ENCODE results near the gene OTULINL.

The OTULINL gene

GRCh38 chr5:14557203-14557770 lies 24.3 kb upstream of the OTULINL start:
- Histone ChIP-seq H3K9ac (ENCODE audit: low read depth in 1 of 2, low read length in 2 of 2) (no peak overlapping the region), H3K36me3 (ENCODE audit: control insufficient read depth in 1 of 2, insufficient read depth in 2 of 2, low read length in 2 of 2) (no peaks in the 10 kb centered on the region), H3K27ac (ENCODE audit: low read depth, low read length) (no peak overlapping the region), H3K4me1 (ENCODE audit: control insufficient read depth in 1 of 2, insufficient read depth in 2 of 2, low read length in 2 of 2) (peaks cover 27 to 31% of the 10 kb centered on the region in 2 donors), H3K9me3 (ENCODE audit: control insufficient read depth in 1 of 2, low read length in 2 of 2) (no peaks in the 10 kb centered on the region), H3K4me3 (ENCODE audit: low read depth in 1 of 2, low read length in 2 of 2) (peak overlapping the region in 1 of 2 donors; percentile 14), H3K27me3 (ENCODE audit: control insufficient read depth in 1 of 2, insufficient read depth in 2 of 2, low read length in 2 of 2) (no peaks in the 10 kb centered on the region)

GRCh38 chr5:14557791-14558415 lies 23.7 kb upstream of the OTULINL start:
- Histone ChIP-seq H3K27ac (ENCODE audit: low read depth, low read length) (no peak overlapping the region), H3K9ac (ENCODE audit: low read depth in 1 of 2, low read length in 2 of 2) (no peak overlapping the region), H3K4me1 (ENCODE audit: control insufficient read depth in 1 of 2, insufficient read depth in 2 of 2, low read length in 2 of 2) (peaks cover 27 to 31% of the 10 kb centered on the region in 2 donors), H3K9me3 (ENCODE audit: control insufficient read depth in 1 of 2, low read length in 2 of 2) (no peaks in the 10 kb centered on the region), H3K4me3 (ENCODE audit: low read depth in 1 of 2, low read length in 2 of 2) (peak overlapping the region in 1 of 2 donors; percentile 48), H3K36me3 (ENCODE audit: control insufficient read depth in 1 of 2, insufficient read depth in 2 of 2, low read length in 2 of 2) (no peaks in the 10 kb centered on the region), H3K27me3 (ENCODE audit: control insufficient read depth in 1 of 2, insufficient read depth in 2 of 2, low read length in 2 of 2) (no peaks in the 10 kb centered on the region)

DNA sequence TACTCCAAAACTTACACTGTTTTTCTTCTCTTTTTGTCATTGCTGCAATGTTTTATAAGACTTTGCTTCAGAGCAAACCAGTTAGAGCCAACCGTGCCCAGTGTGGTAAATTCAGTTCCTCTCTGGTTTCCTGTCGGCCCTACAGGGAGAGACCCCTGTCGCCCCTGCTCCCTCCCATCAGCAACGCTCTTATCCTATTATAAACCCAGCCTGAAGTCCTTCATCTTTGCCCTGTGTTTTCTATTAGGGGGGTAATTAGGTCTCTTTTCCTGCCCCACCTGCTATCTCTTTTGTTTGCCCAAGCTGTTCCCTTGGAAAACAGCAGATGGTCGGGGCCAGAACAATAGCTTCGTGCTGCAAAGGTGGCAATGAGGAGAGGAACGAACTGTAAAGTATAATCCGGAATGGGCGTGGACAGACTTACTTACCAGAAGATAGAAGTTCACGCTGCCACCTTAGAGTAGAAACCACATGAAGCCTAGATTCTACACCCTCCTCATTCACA lies 21.4 kb upstream of the OTULINL start:
- H3K9ac ChIP-seq (ENCODE audit: low read depth in 1 of 2, low read length in 2 of 2), result no peak overlapping the region
- peaks cover 25 to 27% of the 10 kb centered on the region in 2 donors for H3K4me1 ChIP-seq (ENCODE audit: control insufficient read depth in 1 of 2, insufficient read depth in 2 of 2, low read length in 2 of 2)
- H3K4me3 ChIP-seq (ENCODE audit: low read depth in 1 of 2, low read length in 2 of 2), result peak overlapping the region in 1 of 2 donors; percentile 9
- no peak overlapping the region for H3K27ac ChIP-seq (ENCODE audit: low read depth, low read length)
- H3K36me3 ChIP-seq (ENCODE audit: control insufficient read depth in 1 of 2, insufficient read depth in 2 of 2, low read length in 2 of 2), result no peaks in the 10 kb centered on the region
- no peaks in the 10 kb centered on the region for H3K9me3 ChIP-seq (ENCODE audit: control insufficient read depth in 1 of 2, low read length in 2 of 2)
- H3K27me3 ChIP-seq (ENCODE audit: control insufficient read depth in 1 of 2, insufficient read depth in 2 of 2, low read length in 2 of 2), result no peaks in the 10 kb centered on the region

DNA sequence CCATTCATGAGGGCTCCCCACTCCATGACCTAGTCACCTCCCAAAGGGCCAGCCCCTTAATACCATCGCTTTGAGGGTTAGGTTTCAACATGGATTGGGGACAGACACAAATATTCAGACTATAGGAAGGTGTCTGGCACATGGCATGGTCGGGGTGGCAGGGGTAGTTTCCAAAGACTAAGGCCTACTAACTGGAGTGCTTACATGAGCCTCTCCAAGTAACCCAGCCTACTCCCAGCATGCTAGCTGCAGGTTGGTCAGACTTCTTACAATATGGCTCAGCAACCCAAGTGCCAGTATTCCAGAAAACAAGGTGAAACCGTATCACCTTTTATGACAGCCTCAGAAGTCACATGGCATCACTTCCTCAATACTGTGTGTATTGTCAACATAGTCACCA lies 19.9 kb upstream of the OTULINL start:
- no peak overlapping the region for H3K27ac ChIP-seq (ENCODE audit: low read depth, low read length)
- peaks cover 23 to 24% of the 10 kb centered on the region in 2 donors for H3K4me1 ChIP-seq (ENCODE audit: control insufficient read depth in 1 of 2, insufficient read depth in 2 of 2, low read length in 2 of 2)
- no peak overlapping the region for H3K9ac ChIP-seq (ENCODE audit: low read depth in 1 of 2, low read length in 2 of 2)
- no peak overlapping the region for H3K4me3 ChIP-seq (ENCODE audit: low read depth in 1 of 2, low read length in 2 of 2)
- H3K36me3 ChIP-seq (ENCODE audit: control insufficient read depth in 1 of 2, insufficient read depth in 2 of 2, low read length in 2 of 2), result no peaks in the 10 kb centered on the region
- no peaks in the 10 kb centered on the region for H3K9me3 ChIP-seq (ENCODE audit: control insufficient read depth in 1 of 2, low read length in 2 of 2)
- H3K27me3 ChIP-seq (ENCODE audit: control insufficient read depth in 1 of 2, insufficient read depth in 2 of 2, low read length in 2 of 2), result no peaks in the 10 kb centered on the region

- H3K4me1 ChIP-seq (ENCODE audit: control insufficient read depth in 1 of 2, insufficient read depth in 2 of 2, low read length in 2 of 2), result no peaks in the 10 kb centered on the region
- no peaks in the 10 kb centered on the region for H3K27me3 ChIP-seq (ENCODE audit: control insufficient read depth in 1 of 2, insufficient read depth in 2 of 2, low read length in 2 of 2)
- H3K4me3 ChIP-seq (ENCODE audit: low read depth in 1 of 2, low read length in 2 of 2), result no peak overlapping the region
- H3K9me3 ChIP-seq (ENCODE audit: control insufficient read depth in 1 of 2, low read length in 2 of 2), result peaks cover 0 to 2% of the 10 kb centered on the region in 2 donors
- no peak overlapping the region for H3K27ac ChIP-seq (ENCODE audit: low read depth, low read length)
- H3K36me3 ChIP-seq (ENCODE audit: control insufficient read depth in 1 of 2, insufficient read depth in 2 of 2, low read length in 2 of 2), result no peaks in the 10 kb centered on the region
- H3K9ac ChIP-seq (ENCODE audit: low read depth in 1 of 2, low read length in 2 of 2), result no peak overlapping the region
These were observed 13.3 kb upstream of the OTULINL start for GRCh38 chr5:14568333-14568732.

DNA sequence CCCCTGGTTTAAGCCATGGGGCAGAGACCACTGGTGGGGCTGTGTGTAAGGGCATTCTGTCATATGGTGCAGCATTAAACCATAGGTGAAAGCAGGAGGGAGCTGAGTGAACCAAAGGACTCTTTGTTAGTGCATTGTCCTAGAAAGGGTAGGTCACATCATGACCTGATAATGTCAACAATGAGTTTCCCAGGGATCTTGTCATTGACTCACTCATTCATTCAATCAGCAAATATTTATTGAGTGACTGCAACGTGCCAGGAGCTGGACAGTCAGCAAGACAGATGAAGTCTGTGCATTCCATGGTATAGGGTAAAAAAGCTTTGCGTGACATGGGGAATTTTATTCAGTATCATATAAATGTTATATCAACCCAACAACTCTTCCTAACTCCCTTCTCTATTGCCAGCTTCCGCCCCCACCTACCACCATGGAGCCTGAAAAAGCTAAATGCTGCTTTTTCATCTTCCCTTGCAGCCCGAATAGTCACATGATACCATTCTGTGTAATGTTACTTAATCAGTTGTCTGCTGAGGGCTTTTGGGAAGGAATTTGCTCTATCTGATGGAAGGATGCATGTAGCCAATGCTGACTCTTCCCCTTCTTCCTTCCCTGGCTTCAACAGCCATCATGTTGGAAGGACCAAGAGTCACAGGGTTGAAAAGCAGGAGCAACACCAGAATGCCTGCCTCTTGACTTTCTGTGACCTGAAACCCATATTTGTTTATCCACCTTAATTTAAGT lies 11.5 kb upstream of the OTULINL start:
- Histone ChIP-seq H3K4me1 (ENCODE audit: control insufficient read depth in 1 of 2, insufficient read depth in 2 of 2, low read length in 2 of 2) (peaks cover 4 to 9% of the 10 kb centered on the region in 2 donors), H3K27me3 (ENCODE audit: control insufficient read depth in 1 of 2, insufficient read depth in 2 of 2, low read length in 2 of 2) (no peaks in the 10 kb centered on the region), H3K4me3 (ENCODE audit: low read depth in 1 of 2, low read length in 2 of 2) (no peak overlapping the region), H3K9ac (ENCODE audit: low read depth in 1 of 2, low read length in 2 of 2) (no peak overlapping the region), H3K9me3 (ENCODE audit: control insufficient read depth in 1 of 2, low read length in 2 of 2) (peaks cover 0 to 2% of the 10 kb centered on the region in 2 donors), H3K27ac (ENCODE audit: low read depth, low read length) (no peak overlapping the region), H3K36me3 (ENCODE audit: control insufficient read depth in 1 of 2, insufficient read depth in 2 of 2, low read length in 2 of 2) (no peaks in the 10 kb centered on the region)

GRCh38 chr5:14571901-14572300 lies 9.7 kb upstream of the OTULINL start:
- Histone ChIP-seq H3K36me3 (ENCODE audit: control insufficient read depth in 1 of 2, insufficient read depth in 2 of 2, low read length in 2 of 2) (no peaks in the 10 kb centered on the region), H3K9me3 (ENCODE audit: control insufficient read depth in 1 of 2, low read length in 2 of 2) (peaks cover 0 to 2% of the 10 kb centered on the region in 2 donors), H3K27me3 (ENCODE audit: control insufficient read depth in 1 of 2, insufficient read depth in 2 of 2, low read length in 2 of 2) (no peaks in the 10 kb centered on the region), H3K4me3 (ENCODE audit: low read depth in 1 of 2, low read length in 2 of 2) (no peak overlapping the region), H3K27ac (ENCODE audit: low read depth, low read length) (no peak overlapping the region), H3K4me1 (ENCODE audit: control insufficient read depth in 1 of 2, insufficient read depth in 2 of 2, low read length in 2 of 2) (peaks cover 4 to 14% of the 10 kb centered on the region in 2 donors), H3K9ac (ENCODE audit: low read depth in 1 of 2, low read length in 2 of 2) (no peak overlapping the region)

GRCh38 chr5:14572385-14572784 lies 9.2 kb upstream of the OTULINL start:
- H3K36me3 ChIP-seq (ENCODE audit: control insufficient read depth in 1 of 2, insufficient read depth in 2 of 2, low read length in 2 of 2), result no peaks in the 10 kb centered on the region
- H3K27me3 ChIP-seq (ENCODE audit: control insufficient read depth in 1 of 2, insufficient read depth in 2 of 2, low read length in 2 of 2), result no peaks in the 10 kb centered on the region
- peaks cover 4 to 14% of the 10 kb centered on the region in 2 donors for H3K4me1 ChIP-seq (ENCODE audit: control insufficient read depth in 1 of 2, insufficient read depth in 2 of 2, low read length in 2 of 2)
- H3K9me3 ChIP-seq (ENCODE audit: control insufficient read depth in 1 of 2, low read length in 2 of 2), result peaks cover 0 to 2% of the 10 kb centered on the region in 2 donors
- H3K9ac ChIP-seq (ENCODE audit: low read depth in 1 of 2, low read length in 2 of 2), result no peak overlapping the region
- no peak overlapping the region for H3K4me3 ChIP-seq (ENCODE audit: low read depth in 1 of 2, low read length in 2 of 2)
- no peak overlapping the region for H3K27ac ChIP-seq (ENCODE audit: low read depth, low read length)

DNA sequence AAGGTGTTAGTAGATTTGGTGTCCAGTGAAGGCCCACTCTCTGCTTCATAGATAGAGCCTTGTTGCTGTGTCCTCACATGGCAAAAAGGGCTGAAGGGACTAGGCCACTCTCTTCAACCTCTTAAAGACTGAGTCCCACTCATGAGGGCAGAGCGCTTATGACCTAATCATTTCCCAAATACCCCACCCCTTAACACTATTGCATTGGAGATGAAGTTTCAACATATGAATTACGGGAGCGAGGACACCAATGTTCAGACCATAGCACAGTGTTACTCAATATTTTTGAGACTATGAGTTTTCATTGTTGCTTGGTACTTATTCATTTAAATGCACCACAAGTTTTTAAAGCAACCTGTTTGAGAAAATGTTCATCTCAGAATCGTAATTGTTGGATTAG lies 8.8 kb upstream of the OTULINL start:
- H3K9ac ChIP-seq (ENCODE audit: low read depth in 1 of 2, low read length in 2 of 2), result no peak overlapping the region
- no peaks in the 10 kb centered on the region for H3K36me3 ChIP-seq (ENCODE audit: control insufficient read depth in 1 of 2, insufficient read depth in 2 of 2, low read length in 2 of 2)
- H3K27ac ChIP-seq (ENCODE audit: low read depth, low read length), result no peak overlapping the region
- peaks cover 4 to 14% of the 10 kb centered on the region in 2 donors for H3K4me1 ChIP-seq (ENCODE audit: control insufficient read depth in 1 of 2, insufficient read depth in 2 of 2, low read length in 2 of 2)
- H3K27me3 ChIP-seq (ENCODE audit: control insufficient read depth in 1 of 2, insufficient read depth in 2 of 2, low read length in 2 of 2), result no peaks in the 10 kb centered on the region
- H3K9me3 ChIP-seq (ENCODE audit: control insufficient read depth in 1 of 2, low read length in 2 of 2), result peaks cover 0 to 2% of the 10 kb centered on the region in 2 donors
- no peak overlapping the region for H3K4me3 ChIP-seq (ENCODE audit: low read depth in 1 of 2, low read length in 2 of 2)

GRCh38 chr5:14574096-14574495 lies 7.5 kb upstream of the OTULINL start:
- H3K27ac ChIP-seq (ENCODE audit: low read depth, low read length), result no peak overlapping the region
- peaks cover 4 to 14% of the 10 kb centered on the region in 2 donors for H3K4me1 ChIP-seq (ENCODE audit: control insufficient read depth in 1 of 2, insufficient read depth in 2 of 2, low read length in 2 of 2)
- H3K27me3 ChIP-seq (ENCODE audit: control insufficient read depth in 1 of 2, insufficient read depth in 2 of 2, low read length in 2 of 2), result no peaks in the 10 kb centered on the region
- no peak overlapping the region for H3K9ac ChIP-seq (ENCODE audit: low read depth in 1 of 2, low read length in 2 of 2)
- no peak overlapping the region for H3K4me3 ChIP-seq (ENCODE audit: low read depth in 1 of 2, low read length in 2 of 2)
- peaks cover 0 to 2% of the 10 kb centered on the region in 2 donors for H3K9me3 ChIP-seq (ENCODE audit: control insufficient read depth in 1 of 2, low read length in 2 of 2)
- no peaks in the 10 kb centered on the region for H3K36me3 ChIP-seq (ENCODE audit: control insufficient read depth in 1 of 2, insufficient read depth in 2 of 2, low read length in 2 of 2)

Data from duodenal mucosa (tissue), 2 donors.